Measurements from ENCODE around the gene LDB2. TPM values are rescaled to one million over a fixed set of nuclear protein-coding genes. Genes with fewer than 3 reads are reported as not detected.
"Not testable (repeated sequence)": the region's sequence is repeated elsewhere in the genome, so short reads cannot be mapped to it uniquely, and the experiment has no call there.

LDB2 gene
- total RNA-seq, 1 experiment from 2014 or later = not detected

DNA sequence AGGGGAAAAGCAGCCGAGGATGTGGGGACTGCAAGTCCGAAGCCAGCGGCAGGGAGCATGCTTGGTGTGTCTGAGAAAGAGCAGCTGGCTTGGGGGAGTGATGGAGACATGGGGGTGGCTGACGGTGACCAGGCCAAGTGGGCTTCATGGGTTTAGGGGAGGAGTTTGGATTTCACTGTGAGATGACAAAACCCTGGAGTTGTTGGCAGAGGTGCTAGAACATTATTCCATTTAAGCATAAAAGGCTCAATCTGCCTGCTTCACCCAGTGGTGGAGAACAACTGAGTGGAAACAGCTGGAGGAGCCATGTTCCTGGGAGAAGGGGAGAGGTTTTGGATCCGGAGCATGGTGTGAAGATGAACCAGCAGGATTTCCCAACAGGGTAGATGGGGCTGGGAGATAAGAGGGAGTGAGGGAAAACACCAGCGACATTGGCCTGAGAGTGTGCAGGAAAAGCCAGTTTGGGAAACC, 354.2 kb downstream of the LDB2 start:
- Histone ChIP-seq H3K27ac (ENCODE audit: low read length) (no peak overlapping the region), H3K9me3 (ENCODE audit: low read length) (no peaks in the 10 kb centered on the region), H3K36me3 (ENCODE audit: insufficient read depth, low read length) (no peaks in the 10 kb centered on the region), H3K4me3 (ENCODE audit: low read length) (no peak overlapping the region), H3K4me1 (ENCODE audit: low read length) (no peaks in the 10 kb centered on the region), H3K79me2 (ENCODE audit: low read length) (no peaks in the 10 kb centered on the region), H3K9me2 (replicated peaks; ENCODE audit: insufficient read depth, low read length) (no peaks in the 10 kb centered on the region), H4K20me1 (ENCODE audit: insufficient read depth, low read depth, low read length) (no peaks in the 10 kb centered on the region), H3K4me2 (ENCODE audit: low read depth, low read length, poor library complexity, severe bottlenecking) (no peak overlapping the region), H2AFZ (ENCODE audit: low read length) (no peak overlapping the region), H3K27me3 (ENCODE audit: low read length) (no peaks in the 10 kb centered on the region), H3K9ac (ENCODE audit: low read length) (no peak overlapping the region)
- DNase-seq = no peak

DNA sequence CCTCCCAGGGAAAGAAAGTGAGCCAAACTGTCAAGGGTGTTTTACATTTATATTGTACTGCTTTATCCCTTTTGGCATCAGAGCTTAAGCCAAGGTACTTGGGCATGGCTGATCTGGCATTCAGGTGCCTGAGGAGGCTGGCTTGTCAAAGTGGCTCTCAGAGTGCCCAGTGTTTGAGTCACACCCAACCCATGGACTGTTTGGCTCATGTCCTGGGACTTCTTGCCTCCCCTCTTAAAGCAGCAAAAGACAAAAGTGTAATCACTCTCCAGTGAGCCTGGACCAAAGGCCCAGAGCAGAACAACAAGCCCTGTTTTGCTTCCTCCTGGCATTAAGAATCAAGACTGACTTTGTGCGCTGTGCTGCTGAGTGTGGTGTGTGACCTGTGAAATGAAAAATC, 360.5 kb downstream of the LDB2 start:
- Histone ChIP-seq H3K4me1 (ENCODE audit: low read length) (no peaks in the 10 kb centered on the region), H3K4me2 (ENCODE audit: low read depth, low read length, poor library complexity, severe bottlenecking) (no peak overlapping the region), H3K27ac (ENCODE audit: low read length) (no peak overlapping the region), H3K9ac (ENCODE audit: low read length) (no peak overlapping the region), H3K36me3 (ENCODE audit: insufficient read depth, low read length) (no peaks in the 10 kb centered on the region), H4K20me1 (ENCODE audit: insufficient read depth, low read depth, low read length) (no peaks in the 10 kb centered on the region), H3K9me3 (ENCODE audit: low read length) (no peaks in the 10 kb centered on the region), H2AFZ (ENCODE audit: low read length) (no peak overlapping the region), H3K27me3 (ENCODE audit: low read length) (no peaks in the 10 kb centered on the region), H3K9me2 (replicated peaks; ENCODE audit: insufficient read depth, low read length) (no peaks in the 10 kb centered on the region), H3K4me3 (ENCODE audit: low read length) (no peak overlapping the region), H3K79me2 (ENCODE audit: low read length) (no peaks in the 10 kb centered on the region)
- DNase-seq = no peak

DNA sequence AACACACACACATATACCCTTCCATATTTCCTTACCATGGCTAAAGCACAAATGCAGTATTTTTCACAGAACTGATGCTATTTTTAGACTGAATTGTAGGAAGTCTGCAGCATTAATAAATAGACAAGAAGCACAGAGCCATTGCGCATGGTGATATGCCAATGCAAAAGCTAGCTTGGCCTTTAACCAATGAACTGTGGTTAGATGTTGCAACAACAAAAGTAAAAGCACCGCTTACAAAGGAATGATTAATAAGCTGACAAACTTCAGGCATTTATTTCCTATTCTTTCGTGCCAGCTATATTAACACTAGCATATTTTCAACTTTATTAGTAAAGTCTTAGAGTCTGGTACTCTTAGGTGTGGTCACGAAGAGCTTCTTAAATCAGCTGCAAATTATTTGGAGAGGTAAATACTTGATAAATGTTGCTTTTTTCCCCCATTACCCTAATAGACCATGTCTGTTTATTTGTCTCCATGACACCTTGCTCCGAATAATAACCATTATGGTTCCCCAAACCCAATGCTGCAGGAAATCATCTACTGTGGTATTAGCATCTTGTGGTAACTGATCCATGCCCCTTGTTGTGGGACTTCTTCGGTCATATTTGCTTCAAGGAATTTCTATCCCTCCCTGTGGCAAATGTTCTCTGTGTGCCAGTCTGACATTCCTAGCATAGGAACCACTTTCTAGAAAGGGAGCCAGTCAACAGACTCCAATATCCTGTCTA, 366.0 kb downstream of the LDB2 start:
- H3K27ac ChIP-seq (ENCODE audit: low read length) = no peak overlapping the region
- no peaks in the 10 kb centered on the region for H3K79me2 ChIP-seq (ENCODE audit: low read length)
- H2AFZ ChIP-seq (ENCODE audit: low read length) = no peak overlapping the region
- H3K4me1 ChIP-seq (ENCODE audit: low read length) = no peaks in the 10 kb centered on the region
- H3K9me2 ChIP-seq (replicated peaks; ENCODE audit: insufficient read depth, low read length) = no peaks in the 10 kb centered on the region
- H3K9ac ChIP-seq (ENCODE audit: low read length) = no peak overlapping the region
- no peaks in the 10 kb centered on the region for H4K20me1 ChIP-seq (ENCODE audit: insufficient read depth, low read depth, low read length)
- H3K9me3 ChIP-seq (ENCODE audit: low read length) = no peaks in the 10 kb centered on the region
- DNase-seq = no peak
- no peak overlapping the region for H3K4me2 ChIP-seq (ENCODE audit: low read depth, low read length, poor library complexity, severe bottlenecking)
- H3K36me3 ChIP-seq (ENCODE audit: insufficient read depth, low read length) = no peaks in the 10 kb centered on the region
- no peaks in the 10 kb centered on the region for H3K27me3 ChIP-seq (ENCODE audit: low read length)
- H3K4me3 ChIP-seq (ENCODE audit: low read length) = no peak overlapping the region

DNA sequence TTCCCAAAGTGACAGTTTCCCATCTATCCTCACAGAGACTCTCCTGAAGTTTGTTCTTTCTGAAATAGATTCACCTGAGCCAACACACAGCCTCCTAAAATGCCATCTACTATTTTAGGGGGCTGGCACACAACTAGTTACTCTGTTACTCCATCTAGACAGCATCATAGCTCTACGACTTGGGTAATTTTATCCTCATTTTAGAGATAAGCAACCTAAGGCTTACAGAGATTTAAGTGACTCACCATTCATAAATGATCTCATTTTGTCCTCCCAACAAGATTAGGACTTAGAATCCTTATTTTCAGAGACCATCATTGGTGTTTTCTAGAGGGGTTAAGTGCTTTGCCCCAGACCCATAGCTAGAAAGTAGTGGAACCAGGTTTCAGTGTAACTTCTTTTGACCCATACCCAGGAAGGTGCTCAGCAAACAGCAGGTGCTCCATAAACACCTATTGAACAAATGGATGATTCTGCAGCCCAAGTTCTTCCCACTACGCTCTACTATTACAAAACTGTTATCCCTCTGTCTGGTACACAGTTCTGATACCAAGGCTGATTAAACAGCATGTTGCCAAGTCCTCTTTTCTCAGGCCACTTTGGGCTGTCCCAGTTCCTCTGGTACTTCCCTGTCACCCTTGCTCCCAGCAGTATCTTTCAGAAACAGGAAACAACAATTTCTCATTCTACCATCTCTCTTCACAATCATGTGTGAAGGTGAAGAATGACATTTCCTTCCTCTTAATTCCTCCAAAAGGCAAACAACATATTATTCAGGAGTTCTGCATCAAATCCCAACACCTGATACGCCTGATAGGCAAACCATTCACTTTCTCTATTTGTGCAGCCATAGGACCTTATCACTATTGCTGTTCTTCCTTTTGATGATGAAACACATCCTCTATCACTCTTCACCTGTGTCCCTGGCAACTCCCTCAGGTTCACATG, 367.5 kb downstream of the LDB2 start:
- H3K27me3 ChIP-seq (ENCODE audit: low read length) = no peaks in the 10 kb centered on the region
- no peak overlapping the region for H3K4me3 ChIP-seq (ENCODE audit: low read length)
- H3K4me2 ChIP-seq (ENCODE audit: low read depth, low read length, poor library complexity, severe bottlenecking) = no peak overlapping the region
- H3K79me2 ChIP-seq (ENCODE audit: low read length) = no peaks in the 10 kb centered on the region
- H4K20me1 ChIP-seq (ENCODE audit: insufficient read depth, low read depth, low read length) = no peaks in the 10 kb centered on the region
- DNase-seq = no peak
- H3K9me3 ChIP-seq (ENCODE audit: low read length) = no peaks in the 10 kb centered on the region
- H3K4me1 ChIP-seq (ENCODE audit: low read length) = no peaks in the 10 kb centered on the region
- no peaks in the 10 kb centered on the region for H3K36me3 ChIP-seq (ENCODE audit: insufficient read depth, low read length)
- no peak overlapping the region for H2AFZ ChIP-seq (ENCODE audit: low read length)
- H3K27ac ChIP-seq (ENCODE audit: low read length) = no peak overlapping the region
- H3K9ac ChIP-seq (ENCODE audit: low read length) = no peak overlapping the region
- no peaks in the 10 kb centered on the region for H3K9me2 ChIP-seq (replicated peaks; ENCODE audit: insufficient read depth, low read length)

DNA sequence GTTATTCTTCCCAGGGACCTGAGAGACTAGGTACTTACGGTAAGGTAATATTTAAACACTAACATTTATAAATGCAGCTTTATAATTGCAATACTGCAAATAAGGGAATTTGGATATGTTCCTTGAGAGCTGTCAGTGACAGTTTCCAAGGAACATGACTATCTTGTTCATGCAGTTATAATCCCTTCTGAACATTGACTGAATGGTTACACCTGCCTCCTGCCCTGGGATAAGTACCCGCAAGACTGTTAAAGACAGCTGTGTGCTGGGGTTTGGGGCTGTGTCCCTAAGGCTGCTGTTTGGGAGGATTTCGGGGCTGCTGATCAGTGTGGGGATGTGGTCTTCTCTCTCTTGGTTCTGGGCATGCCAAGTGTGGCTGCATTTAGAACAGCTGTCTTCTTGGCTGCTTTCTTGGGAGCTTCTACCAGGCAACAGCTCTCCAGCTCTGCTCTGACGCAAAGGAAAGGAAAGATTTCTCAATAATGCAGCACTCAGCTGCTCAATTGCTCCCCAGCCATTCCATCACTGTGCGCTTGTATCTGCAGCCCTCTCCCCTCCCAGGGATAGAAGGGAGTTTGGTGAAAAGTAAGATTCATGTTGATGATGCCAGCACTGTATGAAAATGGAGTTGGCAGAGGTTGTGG, 373.4 kb downstream of the LDB2 start:
- DNase-seq = no peak
- H4K20me1 ChIP-seq (ENCODE audit: insufficient read depth, low read depth, low read length) = no peaks in the 10 kb centered on the region
- H3K36me3 ChIP-seq (ENCODE audit: insufficient read depth, low read length) = no peaks in the 10 kb centered on the region
- no peaks in the 10 kb centered on the region for H3K9me3 ChIP-seq (ENCODE audit: low read length)
- no peaks in the 10 kb centered on the region for H3K79me2 ChIP-seq (ENCODE audit: low read length)
- H3K4me1 ChIP-seq (ENCODE audit: low read length) = no peaks in the 10 kb centered on the region
- H3K27ac ChIP-seq (ENCODE audit: low read length) = no peak overlapping the region
- no peaks in the 10 kb centered on the region for H3K9me2 ChIP-seq (replicated peaks; ENCODE audit: insufficient read depth, low read length)
- no peak overlapping the region for H3K9ac ChIP-seq (ENCODE audit: low read length)
- no peak overlapping the region for H3K4me3 ChIP-seq (ENCODE audit: low read length)
- no peak overlapping the region for H3K4me2 ChIP-seq (ENCODE audit: low read depth, low read length, poor library complexity, severe bottlenecking)
- H2AFZ ChIP-seq (ENCODE audit: low read length) = no peak overlapping the region
- no peaks in the 10 kb centered on the region for H3K27me3 ChIP-seq (ENCODE audit: low read length)

DNA sequence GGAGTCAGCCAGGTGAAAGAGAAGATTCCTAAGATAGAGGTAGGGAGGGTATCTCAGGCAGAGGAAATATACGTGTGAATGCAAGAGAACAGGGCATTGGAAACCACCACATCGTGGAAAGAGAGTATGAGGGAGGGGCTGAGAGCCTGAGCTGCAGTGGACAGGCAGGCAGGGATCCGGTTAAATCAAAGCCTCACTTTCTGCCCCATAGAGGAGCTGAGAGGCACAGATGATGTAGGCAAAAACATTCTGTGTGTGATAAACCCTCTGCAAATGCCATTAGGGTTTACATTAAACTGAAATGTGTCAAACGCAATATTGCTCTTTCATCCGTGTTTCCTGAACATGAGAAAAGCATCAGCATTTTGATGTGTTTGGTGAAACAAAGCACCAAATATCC, 374.0 kb downstream of the LDB2 start:
- no peak overlapping the region for H3K4me3 ChIP-seq (ENCODE audit: low read length)
- H3K9me3 ChIP-seq (ENCODE audit: low read length) = no peaks in the 10 kb centered on the region
- H3K27me3 ChIP-seq (ENCODE audit: low read length) = no peaks in the 10 kb centered on the region
- no peaks in the 10 kb centered on the region for H3K9me2 ChIP-seq (replicated peaks; ENCODE audit: insufficient read depth, low read length)
- no peak overlapping the region for H2AFZ ChIP-seq (ENCODE audit: low read length)
- no peaks in the 10 kb centered on the region for H3K36me3 ChIP-seq (ENCODE audit: insufficient read depth, low read length)
- H4K20me1 ChIP-seq (ENCODE audit: insufficient read depth, low read depth, low read length) = no peaks in the 10 kb centered on the region
- no peaks in the 10 kb centered on the region for H3K79me2 ChIP-seq (ENCODE audit: low read length)
- H3K9ac ChIP-seq (ENCODE audit: low read length) = no peak overlapping the region
- no peak for DNase-seq
- H3K27ac ChIP-seq (ENCODE audit: low read length) = no peak overlapping the region
- no peaks in the 10 kb centered on the region for H3K4me1 ChIP-seq (ENCODE audit: low read length)
- H3K4me2 ChIP-seq (ENCODE audit: low read depth, low read length, poor library complexity, severe bottlenecking) = no peak overlapping the region

DNA sequence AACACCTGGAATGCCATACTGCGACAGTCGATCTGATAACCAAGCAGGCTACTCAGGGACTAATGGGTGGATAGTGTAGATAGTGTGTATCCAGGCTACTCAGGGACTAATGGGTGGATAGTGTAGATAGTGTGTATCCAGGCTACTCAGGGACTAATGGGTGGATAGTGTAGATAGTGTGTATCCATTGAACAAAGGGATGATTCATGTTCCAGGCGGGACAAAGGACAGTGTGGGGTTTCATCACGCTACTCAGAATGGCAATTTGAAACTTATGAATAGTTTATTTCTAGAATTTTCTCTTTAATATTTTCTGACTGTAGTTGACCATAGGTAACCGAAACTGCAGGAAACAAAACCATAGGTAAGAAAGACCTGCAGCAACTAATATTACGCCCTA, 374.9 kb downstream of the LDB2 start:
- DNase-seq; H3K79me2 ChIP-seq (ENCODE audit: low read length); H3K36me3 ChIP-seq (ENCODE audit: insufficient read depth, low read length): not testable (repeated sequence)

More for the DNA sequence above, 374.9 kb downstream of the LDB2 start:
- H2AFZ ChIP-seq (ENCODE audit: low read length); H3K27me3 ChIP-seq (ENCODE audit: low read length); H3K4me2 ChIP-seq (ENCODE audit: low read depth, low read length, poor library complexity, severe bottlenecking); H3K4me1 ChIP-seq (ENCODE audit: low read length); H4K20me1 ChIP-seq (ENCODE audit: insufficient read depth, low read depth, low read length); H3K27ac ChIP-seq (ENCODE audit: low read length); H3K9me2 ChIP-seq (replicated peaks; ENCODE audit: insufficient read depth, low read length); H3K9ac ChIP-seq (ENCODE audit: low read length); H3K4me3 ChIP-seq (ENCODE audit: low read length); H3K9me3 ChIP-seq (ENCODE audit: low read length): not testable (repeated sequence)
